Measurements from ENCODE around the gene MOXD1.

- no peak for TF ChIP-seq CTCF (IDR thresholded peaks at IDR 0.05; ENCODE audit: low read length)
- TF ChIP-seq EZH2 (IDR thresholded peaks at IDR 0.05; ENCODE audit: borderline replicate concordance, low read length) = no peak
Measured at GRCh38 chr6:132414322-132414721, 13.0 kb upstream of the MOXD1 start.

All from OCI-LY1 (cell line).